Measurements from ENCODE around the gene DOHH. TPM values are rescaled to one million over a fixed set of nuclear protein-coding genes. Genes with fewer than 3 reads are reported as not detected.

Gene DOHH
- total and polyA plus RNA-seq, 2 experiments from 2014 or later, result 19.0 to 34.7 TPM

- TF ChIP-seq, protein P1, sequence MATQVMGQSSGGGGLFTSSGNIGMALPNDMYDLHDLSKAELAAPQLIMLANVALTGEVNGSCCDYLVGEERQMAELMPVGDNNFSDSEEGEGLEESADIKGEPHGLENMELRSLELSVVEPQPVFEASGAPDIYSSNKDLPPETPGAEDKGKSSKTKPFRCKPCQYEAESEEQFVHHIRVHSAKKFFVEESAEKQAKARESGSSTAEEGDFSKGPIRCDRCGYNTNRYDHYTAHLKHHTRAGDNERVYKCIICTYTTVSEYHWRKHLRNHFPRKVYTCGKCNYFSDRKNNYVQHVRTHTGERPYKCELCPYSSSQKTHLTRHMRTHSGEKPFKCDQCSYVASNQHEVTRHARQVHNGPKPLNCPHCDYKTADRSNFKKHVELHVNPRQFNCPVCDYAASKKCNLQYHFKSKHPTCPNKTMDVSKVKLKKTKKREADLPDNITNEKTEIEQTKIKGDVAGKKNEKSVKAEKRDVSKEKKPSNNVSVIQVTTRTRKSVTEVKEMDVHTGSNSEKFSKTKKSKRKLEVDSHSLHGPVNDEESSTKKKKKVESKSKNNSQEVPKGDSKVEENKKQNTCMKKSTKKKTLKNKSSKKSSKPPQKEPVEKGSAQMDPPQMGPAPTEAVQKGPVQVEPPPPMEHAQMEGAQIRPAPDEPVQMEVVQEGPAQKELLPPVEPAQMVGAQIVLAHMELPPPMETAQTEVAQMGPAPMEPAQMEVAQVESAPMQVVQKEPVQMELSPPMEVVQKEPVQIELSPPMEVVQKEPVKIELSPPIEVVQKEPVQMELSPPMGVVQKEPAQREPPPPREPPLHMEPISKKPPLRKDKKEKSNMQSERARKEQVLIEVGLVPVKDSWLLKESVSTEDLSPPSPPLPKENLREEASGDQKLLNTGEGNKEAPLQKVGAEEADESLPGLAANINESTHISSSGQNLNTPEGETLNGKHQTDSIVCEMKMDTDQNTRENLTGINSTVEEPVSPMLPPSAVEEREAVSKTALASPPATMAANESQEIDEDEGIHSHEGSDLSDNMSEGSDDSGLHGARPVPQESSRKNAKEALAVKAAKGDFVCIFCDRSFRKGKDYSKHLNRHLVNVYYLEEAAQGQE (IDR thresholded peaks at IDR 0.05; ENCODE audit: unreplicated experiment), result no peak
- no peak for TF ChIP-seq STAT1 (IDR thresholded peaks at IDR 0.05; ENCODE audit: unreplicated experiment)
- TF ChIP-seq NANOG (IDR thresholded peaks at IDR 0.05; ENCODE audit: borderline replicate concordance), result no peak
- no peak for TF ChIP-seq ZNF331 (CRISPR knock-in tag; IDR thresholded peaks at IDR 0.05; ENCODE audit: low read depth)
Measured at GRCh38 chr19:3517638-3518037, 17.2 kb upstream of the DOHH start (continued).

DNA sequence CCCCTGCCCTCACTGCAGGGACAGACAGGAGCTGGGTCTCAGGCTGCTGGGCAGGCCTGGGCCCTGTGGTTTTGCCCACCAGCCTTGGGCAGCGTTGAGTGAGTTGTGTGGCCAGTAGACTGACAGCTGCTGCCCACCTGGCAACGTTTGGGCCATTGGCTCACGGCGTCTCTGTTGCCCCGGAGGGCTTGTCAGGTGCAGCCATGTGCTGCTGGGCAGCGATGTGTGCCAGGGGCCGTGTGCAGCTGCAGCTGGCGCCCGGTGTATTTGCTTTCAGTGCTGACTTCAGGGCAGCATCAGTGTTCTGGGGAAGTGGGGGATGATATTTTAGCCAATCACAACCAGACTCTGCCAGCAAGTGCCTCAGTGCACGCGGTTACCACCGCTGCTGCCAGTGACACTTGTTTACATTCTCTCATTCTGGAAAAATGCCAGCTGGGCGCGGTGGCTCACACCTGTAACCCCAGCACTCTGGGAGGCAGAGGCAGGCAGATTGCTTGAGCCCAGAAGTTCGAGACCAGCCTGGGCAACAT is 16.3 kb upstream of the DOHH start:
- no peak overlapping the region for H3K4me2 ChIP-seq
- no peak for DNase-seq (ENCODE audit: low spot score)
- H2AFZ ChIP-seq, result no peak overlapping the region
- peaks cover 29% of the 10 kb centered on the region for H3K4me1 ChIP-seq (ENCODE audit: insufficient read depth)
- H3F3A ChIP-seq (replicated peaks; ENCODE audit: low read depth), result no peaks in the 10 kb centered on the region
- peaks cover 13% of the 10 kb centered on the region for H3K27me3 Mint-ChIP-seq (ENCODE audit: insufficient read depth, low read depth, poor library complexity)
- no peak overlapping the region for H3K4me3 ChIP-seq
- no peak overlapping the region for H3K4me3 Mint-ChIP-seq
- 0 out of 2 replicates have a peak overlapping the region, but pooled peaks have one; percentile 31 for H3K27ac Mint-ChIP-seq
- no peak overlapping the region for H3K27ac ChIP-seq (ENCODE audit: low read depth)
- H3K4me1 Mint-ChIP-seq, result peaks cover 43% of the 10 kb centered on the region
- H3K9me2 ChIP-seq (ENCODE audit: insufficient read depth), result no peaks in the 10 kb centered on the region
- peaks cover 6% of the 10 kb centered on the region for H3K36me3 Mint-ChIP-seq (ENCODE audit: low read depth)
- peaks cover 61% of the 10 kb centered on the region for H3K79me2 ChIP-seq (replicated peaks; ENCODE audit: insufficient read depth)
- H3K9me3 Mint-ChIP-seq, result no peaks in the 10 kb centered on the region; the same call in 2 of the 3 replicates
- no peak for ATAC-seq
- H3K27me3 ChIP-seq (ENCODE audit: insufficient read depth), result no peaks in the 10 kb centered on the region
- no peaks in the 10 kb centered on the region for H3K36me3 ChIP-seq (ENCODE audit: insufficient read depth)
- no peaks in the 10 kb centered on the region; the same call in 1 of the 2 replicates for H4K20me1 ChIP-seq (replicated peaks; ENCODE audit: insufficient read depth)
- TF ChIP-seq NANOG (IDR thresholded peaks at IDR 0.05; ENCODE audit: borderline replicate concordance), result no peak
- TF ChIP-seq, protein P2, sequence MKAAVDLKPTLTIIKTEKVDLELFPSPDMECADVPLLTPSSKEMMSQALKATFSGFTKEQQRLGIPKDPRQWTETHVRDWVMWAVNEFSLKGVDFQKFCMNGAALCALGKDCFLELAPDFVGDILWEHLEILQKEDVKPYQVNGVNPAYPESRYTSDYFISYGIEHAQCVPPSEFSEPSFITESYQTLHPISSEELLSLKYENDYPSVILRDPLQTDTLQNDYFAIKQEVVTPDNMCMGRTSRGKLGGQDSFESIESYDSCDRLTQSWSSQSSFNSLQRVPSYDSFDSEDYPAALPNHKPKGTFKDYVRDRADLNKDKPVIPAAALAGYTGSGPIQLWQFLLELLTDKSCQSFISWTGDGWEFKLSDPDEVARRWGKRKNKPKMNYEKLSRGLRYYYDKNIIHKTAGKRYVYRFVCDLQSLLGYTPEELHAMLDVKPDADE (IDR thresholded peaks at IDR 0.05), result no peak
- TF ChIP-seq EZH2 (IDR thresholded peaks at IDR 0.05; ENCODE audit: low read depth, unreplicated experiment), result no peak
- no peak for TF ChIP-seq ZNF462 (CRISPR knock-in tag; IDR thresholded peaks at IDR 0.05)
- TF ChIP-seq, protein P3, sequence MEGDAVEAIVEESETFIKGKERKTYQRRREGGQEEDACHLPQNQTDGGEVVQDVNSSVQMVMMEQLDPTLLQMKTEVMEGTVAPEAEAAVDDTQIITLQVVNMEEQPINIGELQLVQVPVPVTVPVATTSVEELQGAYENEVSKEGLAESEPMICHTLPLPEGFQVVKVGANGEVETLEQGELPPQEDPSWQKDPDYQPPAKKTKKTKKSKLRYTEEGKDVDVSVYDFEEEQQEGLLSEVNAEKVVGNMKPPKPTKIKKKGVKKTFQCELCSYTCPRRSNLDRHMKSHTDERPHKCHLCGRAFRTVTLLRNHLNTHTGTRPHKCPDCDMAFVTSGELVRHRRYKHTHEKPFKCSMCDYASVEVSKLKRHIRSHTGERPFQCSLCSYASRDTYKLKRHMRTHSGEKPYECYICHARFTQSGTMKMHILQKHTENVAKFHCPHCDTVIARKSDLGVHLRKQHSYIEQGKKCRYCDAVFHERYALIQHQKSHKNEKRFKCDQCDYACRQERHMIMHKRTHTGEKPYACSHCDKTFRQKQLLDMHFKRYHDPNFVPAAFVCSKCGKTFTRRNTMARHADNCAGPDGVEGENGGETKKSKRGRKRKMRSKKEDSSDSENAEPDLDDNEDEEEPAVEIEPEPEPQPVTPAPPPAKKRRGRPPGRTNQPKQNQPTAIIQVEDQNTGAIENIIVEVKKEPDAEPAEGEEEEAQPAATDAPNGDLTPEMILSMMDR (conservative IDR thresholded peaks at IDR 0.05; ENCODE audit: low read depth in 2 of 2), result no peak
- TF ChIP-seq ZNF114 (CRISPR knock-in tag; IDR thresholded peaks at IDR 0.05), result no peak
- no peak for TF ChIP-seq EZH2phosphoT487 (IDR thresholded peaks at IDR 0.05; ENCODE audit: unreplicated experiment)
- TF ChIP-seq CREB1 (CRISPR knock-in tag; IDR thresholded peaks at IDR 0.05; ENCODE audit: low read depth), result no peak
- no peak for TF ChIP-seq POLR2AphosphoS5 (IDR thresholded peaks at IDR 0.05; ENCODE audit: low read depth)
- no peak for TF ChIP-seq JUNB (IDR thresholded peaks at IDR 0.05; ENCODE audit: unreplicated experiment)
